Astrocyte of the cerebellum (primary cell): ENCODE data around the gene ADAMTS20.

ENCODE experiments used
- DNase-seq: peaks from one replicate; pipeline ENCODE4 v3.0.0-alpha.2; 2011; ENCODE audit warnings: low read depth
- H3K4me3 ChIP-seq: 2 replicates; pipeline ENCODE4 v1.5.1; 2011; ENCODE audit warnings: mild to moderate bottlenecking, low read depth, low read length, moderate library complexity
- CTCF ChIP-seq: IDR thresholded peaks from 2 replicates; pipeline ENCODE4 v1.5.1; 2012; ENCODE audit warnings: low read length, low read depth, moderate library complexity, mild to moderate bottlenecking; ENCODE audit errors: missing control alignments
- in situ Hi-C: cut with HindIII; loops from 2 replicates; pipeline ENCODE4 v1.10.0; 2017; ENCODE audit warnings: low sequenced_read_pairs

Gene ADAMTS20

DNA sequence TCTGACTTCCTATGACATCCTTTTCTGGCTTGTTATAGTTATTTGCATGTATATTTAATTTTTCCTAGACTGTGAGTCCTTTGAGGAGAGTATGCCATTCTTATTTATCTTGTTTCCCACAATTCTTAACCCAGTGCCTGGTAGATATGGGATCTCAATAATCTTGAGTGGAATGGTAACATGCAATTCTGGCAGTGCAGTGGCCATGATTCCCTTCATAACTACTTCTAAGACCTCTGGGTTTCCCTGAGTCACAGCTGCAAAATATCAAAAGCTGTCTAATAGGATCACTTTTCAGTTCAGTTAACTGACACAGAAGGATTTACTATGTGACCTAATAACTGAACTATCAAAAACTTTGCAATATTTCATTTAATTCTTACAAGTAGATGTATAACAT lies 135.0 kb downstream of the ADAMTS20 start:
- no peak overlapping the region for H3K4me3 ChIP-seq
- no peak for TF ChIP-seq CTCF
- in situ Hi-C loops = no loop called here
- DNase-seq = no peak

DNA sequence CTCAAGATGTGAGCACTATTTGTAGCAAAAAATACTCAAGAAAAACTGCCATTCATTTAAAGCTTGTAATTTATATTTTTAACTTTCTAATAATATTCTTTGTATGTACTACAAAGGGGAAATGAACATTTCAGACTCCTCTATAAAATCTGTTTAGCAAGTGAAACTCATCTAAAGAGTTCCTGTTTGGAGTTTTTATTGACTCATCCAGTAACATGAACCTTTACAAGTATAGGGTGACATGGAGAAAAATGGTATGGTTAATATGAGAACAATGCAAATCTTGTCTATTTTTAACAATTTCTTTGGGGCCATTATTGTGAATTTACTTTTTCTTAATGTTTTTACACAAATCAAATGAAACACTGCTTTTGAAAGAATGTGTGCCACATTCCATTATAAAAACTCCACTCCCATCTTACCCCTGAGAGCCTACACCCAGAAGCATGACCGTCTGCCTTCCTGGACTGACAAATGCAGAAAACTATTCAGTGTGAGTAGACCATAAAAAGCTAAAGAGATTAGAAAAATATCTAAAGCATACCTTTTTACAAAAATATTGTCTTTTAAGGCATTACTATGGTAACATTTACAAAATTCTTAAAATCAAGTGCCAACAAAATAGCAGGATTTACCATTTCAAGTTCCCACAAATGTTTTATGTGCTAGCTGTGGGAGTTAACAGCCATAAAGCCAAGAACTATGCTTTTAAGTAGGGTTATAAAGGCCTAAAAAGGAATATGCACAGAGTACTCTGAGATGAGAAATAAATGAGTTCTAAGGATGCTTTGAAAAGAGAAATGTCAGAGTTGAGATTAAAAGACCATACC lies 144.0 kb downstream of the ADAMTS20 start:
- no peak for TF ChIP-seq CTCF
- no peak for DNase-seq
- H3K4me3 ChIP-seq = no peak overlapping the region
- in situ Hi-C loops = no loop called here

- in situ Hi-C loops = no loop called here
- no peak for DNase-seq
- no peak overlapping the region for H3K4me3 ChIP-seq
- no peak for TF ChIP-seq CTCF
Observed at GRCh38 chr12:43406801-43407200, 145.2 kb downstream of the ADAMTS20 start.

DNA sequence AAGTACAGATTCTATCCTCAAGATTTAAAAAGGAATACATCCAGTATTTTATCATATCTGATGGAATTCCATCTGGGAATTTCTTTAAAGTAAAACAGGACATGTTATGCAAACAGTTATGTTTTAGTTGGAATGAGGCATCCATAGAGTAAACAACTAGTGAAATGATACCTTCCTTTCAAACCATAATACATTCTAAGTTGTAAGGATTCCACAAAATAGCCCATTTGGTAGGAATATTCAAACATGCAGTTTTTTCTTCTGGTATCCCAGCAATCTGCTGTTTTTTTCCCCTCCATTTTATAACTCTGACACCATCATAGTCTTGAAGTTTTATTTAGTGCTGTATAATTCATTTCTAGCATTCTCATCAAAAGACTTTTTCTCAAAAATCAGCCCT lies 149.6 kb downstream of the ADAMTS20 start:
- DNase-seq = no peak
- no peak for TF ChIP-seq CTCF
- in situ Hi-C loops = no loop called here
- no peak overlapping the region for H3K4me3 ChIP-seq

DNA sequence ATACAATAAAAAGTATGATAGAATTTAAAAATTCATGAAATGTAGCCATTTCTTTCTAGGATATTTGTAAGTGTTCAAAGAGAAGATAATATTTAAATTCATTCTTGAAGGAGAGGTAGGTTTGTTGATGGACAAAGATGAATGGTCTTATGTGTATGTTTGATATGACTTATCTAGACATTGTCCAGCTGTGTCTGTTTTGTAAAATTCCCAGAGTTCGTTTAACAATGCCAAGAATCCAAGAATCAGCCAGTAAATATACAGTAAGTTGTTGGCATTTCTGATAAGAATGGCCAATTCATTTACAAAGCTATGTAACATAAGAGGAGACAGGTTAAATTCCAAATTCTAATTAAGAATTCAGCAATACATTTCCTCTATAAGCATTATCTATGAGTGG lies 150.9 kb downstream of the ADAMTS20 start:
- in situ Hi-C loops = no loop called here
- DNase-seq = no peak
- H3K4me3 ChIP-seq = no peak overlapping the region
- no peak for TF ChIP-seq CTCF

DNA sequence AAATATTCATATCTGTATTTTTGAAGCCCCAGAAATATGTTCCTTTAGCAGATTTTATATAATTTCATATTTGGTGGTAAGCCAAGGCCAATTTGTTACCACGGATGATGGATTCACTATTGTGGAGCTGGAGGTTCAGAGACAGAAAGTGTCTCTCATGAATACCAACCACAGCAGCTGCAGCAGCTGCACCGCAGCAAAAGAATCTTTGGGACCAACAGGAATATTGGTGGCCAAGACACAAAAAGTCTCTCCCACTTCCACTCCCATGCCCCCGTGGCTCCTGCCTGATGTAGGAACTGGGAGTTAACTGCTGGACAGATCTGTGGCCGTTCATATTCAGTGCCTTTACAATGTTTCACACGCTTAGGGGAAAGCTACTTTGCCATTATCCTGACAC lies 155.3 kb downstream of the ADAMTS20 start:
- TF ChIP-seq CTCF = no peak
- in situ Hi-C loops = no loop called here
- DNase-seq = no peak
- no peak overlapping the region for H3K4me3 ChIP-seq
